Osteoblast (primary cell): ENCODE results near the gene ACAA2. TPM values are rescaled to one million over a fixed set of nuclear protein-coding genes. Genes with fewer than 3 reads are reported as not detected.

Source experiments
- DNase-seq: peaks from one replicate; pipeline ENCODE4 v3.0.0; 2011; ENCODE audit warnings: low spot score, mixed read lengths; ENCODE audit not compliant: insufficient read length; ENCODE audit errors: missing footprints
- H2AFZ ChIP-seq: 2 replicates; pipeline ENCODE4 v1.6.0; 2011; ENCODE audit warnings: mild to moderate bottlenecking, low read length
- H3K27ac ChIP-seq: 2 replicates; pipeline ENCODE4 v1.5.1; 2011; ENCODE audit warnings: mild to moderate bottlenecking, low read depth, low read length, moderate library complexity
- H3K27me3 ChIP-seq: 2 replicates; pipeline ENCODE4 v1.6.0; 2012; ENCODE audit warnings: mild to moderate bottlenecking, control low read depth, inconsistent platforms, low read length, moderate library complexity; ENCODE audit not compliant: insufficient read depth
- H3K36me3 ChIP-seq: 2 replicates; pipeline ENCODE4 v1.5.1; 2011; ENCODE audit warnings: mild to moderate bottlenecking, low read length, control low read depth, moderate library complexity; ENCODE audit not compliant: insufficient read depth
- H3K4me1 ChIP-seq: 2 replicates; pipeline ENCODE4 v1.5.1; 2011; ENCODE audit warnings: mild to moderate bottlenecking, low read length, control low read depth, moderate library complexity; ENCODE audit not compliant: insufficient read depth
- H3K4me2 ChIP-seq: 2 replicates; pipeline ENCODE4 v1.6.0; 2011; ENCODE audit warnings: mild to moderate bottlenecking, low read length; ENCODE audit not compliant: insufficient read depth
- H3K4me3 ChIP-seq: fragments of 200-600 bp; sonication (generic); 3 replicates; pipeline ENCODE4 v1.5.1; 2012; ENCODE audit warnings: mild to moderate bottlenecking, low read length, inconsistent platforms; ENCODE audit not compliant: insufficient read depth
- H3K79me2 ChIP-seq: 2 replicates; pipeline ENCODE4 v1.6.0; 2012; ENCODE audit warnings: mild to moderate bottlenecking, low read length, control low read depth, inconsistent platforms; ENCODE audit not compliant: insufficient read depth
- H3K9me3 ChIP-seq: 2 replicates; pipeline ENCODE4 v1.5.1; 2011; ENCODE audit warnings: low read depth, low read length, control low read depth
- H4K20me1 ChIP-seq: 2 replicates; pipeline ENCODE4 v1.6.0; 2012; ENCODE audit warnings: mild to moderate bottlenecking, low read length, control low read depth; ENCODE audit not compliant: insufficient read depth
- total RNA-seq: library from RNA; depleted of rRNA; stranded (reverse); fragments of >200 nt; gene quantifications from 2 replicates; pipeline ENCODE4 v1.2.3, GENCODE V29; 2012
- TF ChIP-seq, protein P1 (sequence below): IDR thresholded peaks from 2 replicates; pipeline ENCODE4 v1.5.1; 2011; ENCODE audit warnings: mild to moderate bottlenecking, low read depth, low read length, moderate library complexity; ENCODE audit errors: extremely low read depth

The ACAA2 gene
- total RNA-seq, 1 donor, result 52.8 TPM

DNA sequence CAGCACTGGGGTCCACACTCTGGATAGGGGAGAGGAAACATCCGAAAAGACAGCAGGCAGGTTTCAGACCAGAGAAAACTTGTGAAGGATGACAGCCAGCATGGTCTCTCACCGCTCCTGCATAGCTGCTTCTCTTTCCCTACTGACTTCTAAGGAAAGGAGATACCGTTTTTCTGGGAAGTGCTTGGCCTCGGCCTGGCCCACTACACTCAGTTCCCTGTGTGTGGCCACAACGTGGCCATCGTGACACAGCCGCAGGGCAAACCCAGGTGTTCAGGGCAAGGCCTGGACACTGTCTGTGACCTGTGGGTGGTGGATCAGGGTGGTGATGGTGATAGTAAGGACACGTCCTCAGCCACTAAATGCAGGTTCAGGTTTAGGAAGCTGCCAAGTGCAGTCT lies 34.2 kb upstream of the ACAA2 start:
- Histone ChIP-seq H2AFZ (no peak overlapping the region), H3K4me1 (peaks cover 16% of the 10 kb centered on the region)
- TF ChIP-seq, protein P1, sequence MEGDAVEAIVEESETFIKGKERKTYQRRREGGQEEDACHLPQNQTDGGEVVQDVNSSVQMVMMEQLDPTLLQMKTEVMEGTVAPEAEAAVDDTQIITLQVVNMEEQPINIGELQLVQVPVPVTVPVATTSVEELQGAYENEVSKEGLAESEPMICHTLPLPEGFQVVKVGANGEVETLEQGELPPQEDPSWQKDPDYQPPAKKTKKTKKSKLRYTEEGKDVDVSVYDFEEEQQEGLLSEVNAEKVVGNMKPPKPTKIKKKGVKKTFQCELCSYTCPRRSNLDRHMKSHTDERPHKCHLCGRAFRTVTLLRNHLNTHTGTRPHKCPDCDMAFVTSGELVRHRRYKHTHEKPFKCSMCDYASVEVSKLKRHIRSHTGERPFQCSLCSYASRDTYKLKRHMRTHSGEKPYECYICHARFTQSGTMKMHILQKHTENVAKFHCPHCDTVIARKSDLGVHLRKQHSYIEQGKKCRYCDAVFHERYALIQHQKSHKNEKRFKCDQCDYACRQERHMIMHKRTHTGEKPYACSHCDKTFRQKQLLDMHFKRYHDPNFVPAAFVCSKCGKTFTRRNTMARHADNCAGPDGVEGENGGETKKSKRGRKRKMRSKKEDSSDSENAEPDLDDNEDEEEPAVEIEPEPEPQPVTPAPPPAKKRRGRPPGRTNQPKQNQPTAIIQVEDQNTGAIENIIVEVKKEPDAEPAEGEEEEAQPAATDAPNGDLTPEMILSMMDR, result no peak

DNA sequence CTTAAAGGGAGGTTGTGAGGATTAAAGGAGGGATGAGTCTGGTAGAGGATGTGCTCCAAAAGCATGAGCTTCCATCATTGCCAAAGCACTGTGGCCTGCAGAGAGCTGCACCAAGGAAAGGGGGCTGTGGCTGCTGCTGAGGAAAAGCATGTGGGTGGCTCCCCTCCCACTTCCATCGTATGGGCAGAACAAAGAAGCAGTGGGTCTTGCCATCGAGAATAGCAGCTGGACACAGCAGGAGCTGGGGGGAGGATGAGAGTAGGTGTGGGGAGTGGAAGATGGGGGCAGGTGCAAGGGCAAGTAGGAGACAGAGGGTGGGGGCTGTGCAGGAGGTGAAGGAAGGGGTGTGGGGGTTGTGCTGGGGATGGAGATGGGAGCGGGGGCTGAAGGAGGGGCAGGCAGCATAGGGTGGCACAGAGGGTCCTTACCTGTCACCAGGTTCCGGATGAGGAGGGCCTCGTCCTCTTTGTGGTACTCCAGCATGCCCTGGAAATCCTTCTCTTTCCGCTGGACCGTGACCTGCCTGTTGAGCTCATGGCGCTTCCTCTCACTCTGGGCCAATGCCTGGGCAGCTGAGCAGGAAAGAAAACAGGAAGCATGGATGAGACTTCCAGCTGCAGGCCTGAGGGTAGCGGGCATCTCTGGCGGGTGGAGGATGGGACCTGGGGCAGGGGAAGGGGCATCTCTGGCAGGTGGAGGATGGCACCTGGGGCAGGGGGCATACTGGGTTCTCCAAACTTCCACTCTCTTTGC lies 33.6 kb upstream of the ACAA2 start:
- Histone ChIP-seq H3K27me3 (peaks cover 12% of the 10 kb centered on the region), H3K4me3 (no peak overlapping the region), H3K27ac (no peak overlapping the region), H3K36me3 (no peaks in the 10 kb centered on the region), H3K9me3 (no peaks in the 10 kb centered on the region), H3K79me2 (no peaks in the 10 kb centered on the region), H3K4me1 (peaks cover 16% of the 10 kb centered on the region), H3K4me2 (no peak overlapping the region), H4K20me1 (no peaks in the 10 kb centered on the region), H2AFZ (no peak overlapping the region)
- TF ChIP-seq, protein P1, result no peak
- DNase-seq, result peak; percentile 65

More for the DNA sequence above, 34.2 kb upstream of the ACAA2 start:
- H3K27ac ChIP-seq, result no peak overlapping the region
- H3K4me2 ChIP-seq, result no peak overlapping the region
- H3K27me3 ChIP-seq, result peaks cover 12% of the 10 kb centered on the region
- no peaks in the 10 kb centered on the region for H3K9me3 ChIP-seq
- no peak for DNase-seq
- no peaks in the 10 kb centered on the region for H4K20me1 ChIP-seq
- H3K79me2 ChIP-seq, result no peaks in the 10 kb centered on the region
- H3K36me3 ChIP-seq, result no peaks in the 10 kb centered on the region
- H3K4me3 ChIP-seq, result no peak overlapping the region

DNA sequence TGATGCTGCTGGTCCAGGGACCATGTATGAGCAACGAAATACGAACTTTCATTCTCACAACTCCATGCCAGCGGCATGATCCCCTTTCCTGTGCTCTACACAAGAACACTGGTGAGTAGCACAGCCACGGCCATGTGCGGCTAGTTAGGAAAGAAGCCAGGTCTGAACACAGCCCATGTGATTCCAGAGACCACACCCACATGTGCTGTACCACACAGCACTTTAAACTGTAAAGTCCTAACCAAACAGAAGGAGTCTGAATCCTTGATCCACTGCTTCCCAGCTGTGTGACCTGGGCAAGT lies 33.0 kb upstream of the ACAA2 start:
- H3K79me2 ChIP-seq, result no peaks in the 10 kb centered on the region
- no peak overlapping the region for H3K27ac ChIP-seq
- no peak for DNase-seq
- H3K4me1 ChIP-seq, result peaks cover 16% of the 10 kb centered on the region
- no peaks in the 10 kb centered on the region for H3K36me3 ChIP-seq
- H3K9me3 ChIP-seq, result no peaks in the 10 kb centered on the region
- H3K27me3 ChIP-seq, result peaks cover 12% of the 10 kb centered on the region
- H3K4me2 ChIP-seq, result peak overlapping the region; percentile 34
- TF ChIP-seq, protein P1, result no peak
- H4K20me1 ChIP-seq, result no peaks in the 10 kb centered on the region
- no peak overlapping the region for H3K4me3 ChIP-seq
- H2AFZ ChIP-seq, result no peak overlapping the region

DNA sequence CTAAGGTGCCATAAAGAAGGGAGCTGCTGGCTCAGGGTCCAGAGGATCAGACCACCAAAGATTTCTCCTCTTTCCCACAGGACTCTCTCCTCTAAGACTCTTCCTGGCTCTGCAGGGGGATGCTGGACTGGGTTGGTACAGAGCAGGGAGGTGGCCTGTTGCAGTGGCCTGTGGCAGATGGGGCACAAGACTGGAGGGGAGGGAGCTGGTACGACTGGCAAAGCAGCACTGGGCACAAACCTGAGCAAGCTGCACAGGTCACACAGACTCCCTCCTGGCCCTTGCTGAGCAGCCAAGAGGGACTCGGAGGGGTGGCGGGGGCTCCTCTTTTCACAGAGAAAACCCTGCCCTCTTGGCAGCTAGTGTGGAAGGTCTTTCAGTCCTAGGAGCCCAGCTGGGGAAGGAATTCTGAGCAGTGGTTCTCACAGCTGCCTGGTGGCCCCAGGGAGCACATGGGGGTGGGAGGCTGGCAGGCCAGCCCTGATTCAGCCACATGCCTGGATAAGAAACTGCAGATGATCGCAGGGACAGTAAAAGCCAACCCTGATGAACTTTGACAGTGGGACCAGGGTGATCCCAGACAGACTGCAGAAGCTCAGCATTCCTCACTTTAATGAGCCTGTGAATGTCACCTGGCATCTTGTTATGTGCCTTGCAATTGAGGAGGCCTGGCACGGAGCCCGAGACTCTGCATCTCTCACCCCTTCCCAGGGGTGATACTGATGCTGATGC lies 32.5 kb upstream of the ACAA2 start:
- Histone ChIP-seq H3K4me2 (peak overlapping the region; percentile 34), H4K20me1 (no peaks in the 10 kb centered on the region), H3K27me3 (peaks cover 12% of the 10 kb centered on the region), H3K79me2 (no peaks in the 10 kb centered on the region), H3K27ac (no peak overlapping the region), H3K4me3 (no peak overlapping the region), H3K36me3 (no peaks in the 10 kb centered on the region), H3K4me1 (peaks cover 16% of the 10 kb centered on the region), H2AFZ (no peak overlapping the region), H3K9me3 (no peaks in the 10 kb centered on the region)
- DNase-seq, result no peak
- TF ChIP-seq, protein P1, result no peak
